Neural progenitor cell (in vitro differentiated cells): ENCODE measurements around the gene TP53TG3B.
"Not testable (repeated sequence)": the region's sequence is repeated elsewhere in the genome, so short reads cannot be mapped to it uniquely, and the experiment has no call there.

Experiments used
- EZH2phosphoT487 ChIP-seq: fragments of 200-600 bp; sonication (generic); IDR thresholded peaks from 2 replicates; pipeline ENCODE4 v1.6.1; 2017; ENCODE audit warnings: antibody characterized with exemption
- TF ChIP-seq, protein P1 (sequence below): fragments of 200-600 bp; sonication (generic); IDR thresholded peaks from 2 replicates; pipeline ENCODE4 v1.5.1; 2017; ENCODE audit warnings: antibody characterized with exemption, mild to moderate bottlenecking

DNA sequence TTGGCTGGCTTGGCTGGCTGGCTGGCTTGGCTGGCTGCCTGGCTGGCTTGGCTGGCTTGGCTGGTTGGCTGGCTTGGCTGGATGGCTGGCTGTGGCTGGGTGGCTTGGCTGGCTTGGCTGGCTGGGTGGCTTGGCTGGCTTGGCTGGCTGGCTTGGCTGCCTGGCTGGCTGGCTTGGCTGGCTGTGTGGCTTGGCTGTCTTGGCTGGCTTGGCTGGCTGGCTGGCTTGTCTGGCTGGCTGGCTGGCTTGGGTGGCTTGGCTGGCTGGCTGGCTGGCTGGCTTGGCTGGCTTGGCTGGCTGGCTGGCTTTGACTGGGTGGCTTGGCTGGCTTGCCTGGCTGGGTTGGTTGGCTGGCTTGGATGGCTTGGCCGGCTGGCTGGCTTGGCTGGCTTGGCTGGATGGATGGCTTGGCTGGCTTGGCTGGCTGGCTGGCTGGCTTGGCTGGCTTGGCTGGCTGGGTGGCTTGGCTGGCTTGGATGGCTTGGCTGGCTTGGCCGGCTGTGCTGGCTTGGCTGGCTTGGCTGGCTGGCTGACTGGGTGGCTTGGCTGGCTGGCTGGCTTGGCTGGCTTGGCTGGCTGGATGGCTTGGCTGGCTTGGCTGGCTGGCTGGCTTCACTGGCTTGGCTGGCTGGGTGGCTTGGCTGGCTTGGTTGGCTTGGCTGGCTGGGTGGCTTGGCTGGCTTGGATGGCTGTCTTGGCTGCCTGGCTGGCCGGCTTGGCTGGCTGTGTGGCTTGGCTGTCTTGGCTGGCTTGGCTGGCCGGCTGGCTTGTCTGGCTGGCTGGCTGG lies 24.2 kb upstream of the TP53TG3B start:
- TF ChIP-seq, protein P1, sequence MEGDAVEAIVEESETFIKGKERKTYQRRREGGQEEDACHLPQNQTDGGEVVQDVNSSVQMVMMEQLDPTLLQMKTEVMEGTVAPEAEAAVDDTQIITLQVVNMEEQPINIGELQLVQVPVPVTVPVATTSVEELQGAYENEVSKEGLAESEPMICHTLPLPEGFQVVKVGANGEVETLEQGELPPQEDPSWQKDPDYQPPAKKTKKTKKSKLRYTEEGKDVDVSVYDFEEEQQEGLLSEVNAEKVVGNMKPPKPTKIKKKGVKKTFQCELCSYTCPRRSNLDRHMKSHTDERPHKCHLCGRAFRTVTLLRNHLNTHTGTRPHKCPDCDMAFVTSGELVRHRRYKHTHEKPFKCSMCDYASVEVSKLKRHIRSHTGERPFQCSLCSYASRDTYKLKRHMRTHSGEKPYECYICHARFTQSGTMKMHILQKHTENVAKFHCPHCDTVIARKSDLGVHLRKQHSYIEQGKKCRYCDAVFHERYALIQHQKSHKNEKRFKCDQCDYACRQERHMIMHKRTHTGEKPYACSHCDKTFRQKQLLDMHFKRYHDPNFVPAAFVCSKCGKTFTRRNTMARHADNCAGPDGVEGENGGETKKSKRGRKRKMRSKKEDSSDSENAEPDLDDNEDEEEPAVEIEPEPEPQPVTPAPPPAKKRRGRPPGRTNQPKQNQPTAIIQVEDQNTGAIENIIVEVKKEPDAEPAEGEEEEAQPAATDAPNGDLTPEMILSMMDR: not testable (repeated sequence)
- TF ChIP-seq EZH2phosphoT487: not testable (repeated sequence)
